ENCODE results near the gene MUC6. TPM values are rescaled to one million over a fixed set of nuclear protein-coding genes. Genes with fewer than 3 reads are reported as not detected.

Gene MUC6
- total RNA-seq, 2 donors from 2014 or later = 13.1 TPM; not detected in 1

GRCh38 chr11:1030556-1030955 lies 6.0 kb downstream of the MUC6 start:
- no peak for DNase-seq (ENCODE audit: low spot score)
- ATAC-seq (ENCODE audit: insufficient number of reproducible peaks, low FRiP score, low read depth) = no peak
- Histone ChIP-seq H3K9me3 (no peaks in the 10 kb centered on the region), H3K4me1 (ENCODE audit: control insufficient read depth in 1 of 2, low read depth in 2 of 2) (peaks cover 0 to 17% of the 10 kb centered on the region in 2 donors), H3K4me3 (no peak overlapping the region), H3K36me3 (no peaks in the 10 kb centered on the region), H3K27ac (no peak overlapping the region), H3K27me3 (replicated peaks; ENCODE audit: insufficient read depth) (no peaks in the 10 kb centered on the region)
- TF ChIP-seq, protein P1, sequence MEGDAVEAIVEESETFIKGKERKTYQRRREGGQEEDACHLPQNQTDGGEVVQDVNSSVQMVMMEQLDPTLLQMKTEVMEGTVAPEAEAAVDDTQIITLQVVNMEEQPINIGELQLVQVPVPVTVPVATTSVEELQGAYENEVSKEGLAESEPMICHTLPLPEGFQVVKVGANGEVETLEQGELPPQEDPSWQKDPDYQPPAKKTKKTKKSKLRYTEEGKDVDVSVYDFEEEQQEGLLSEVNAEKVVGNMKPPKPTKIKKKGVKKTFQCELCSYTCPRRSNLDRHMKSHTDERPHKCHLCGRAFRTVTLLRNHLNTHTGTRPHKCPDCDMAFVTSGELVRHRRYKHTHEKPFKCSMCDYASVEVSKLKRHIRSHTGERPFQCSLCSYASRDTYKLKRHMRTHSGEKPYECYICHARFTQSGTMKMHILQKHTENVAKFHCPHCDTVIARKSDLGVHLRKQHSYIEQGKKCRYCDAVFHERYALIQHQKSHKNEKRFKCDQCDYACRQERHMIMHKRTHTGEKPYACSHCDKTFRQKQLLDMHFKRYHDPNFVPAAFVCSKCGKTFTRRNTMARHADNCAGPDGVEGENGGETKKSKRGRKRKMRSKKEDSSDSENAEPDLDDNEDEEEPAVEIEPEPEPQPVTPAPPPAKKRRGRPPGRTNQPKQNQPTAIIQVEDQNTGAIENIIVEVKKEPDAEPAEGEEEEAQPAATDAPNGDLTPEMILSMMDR (IDR thresholded peaks at IDR 0.05) = no peak

GRCh38 chr11:1030086-1030485 lies 6.4 kb downstream of the MUC6 start:
- Histone ChIP-seq H3K27me3 (replicated peaks; ENCODE audit: insufficient read depth) (no peaks in the 10 kb centered on the region), H3K4me1 (ENCODE audit: control insufficient read depth in 1 of 2, low read depth in 2 of 2) (peaks cover 0 to 16% of the 10 kb centered on the region in 2 donors), H3K9me3 (no peaks in the 10 kb centered on the region)

DNA sequence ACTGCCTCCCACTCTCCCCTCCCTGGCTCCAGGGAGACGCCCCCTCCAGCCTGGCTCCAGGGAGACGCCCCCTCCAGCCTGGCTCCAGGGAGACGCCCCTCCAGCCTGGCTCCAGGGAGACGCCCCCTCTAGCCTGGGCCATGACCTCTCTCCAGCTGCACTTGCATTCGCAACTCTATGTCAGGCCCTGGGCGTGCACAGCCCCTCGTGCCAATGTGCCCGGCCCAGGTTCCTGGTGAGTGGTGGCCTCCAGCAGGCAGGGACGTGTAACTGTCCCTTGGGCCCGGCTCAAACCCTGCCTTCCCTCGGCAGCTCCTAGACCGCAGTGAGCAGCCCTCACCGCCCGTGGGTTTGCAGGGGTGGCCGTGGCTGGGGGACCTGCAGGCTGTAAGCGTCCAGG lies 6.9 kb downstream of the MUC6 start:
- no peak overlapping the region for H3K4me3 ChIP-seq
- H3K36me3 ChIP-seq = no peaks in the 10 kb centered on the region
- DNase-seq (ENCODE audit: low spot score) = no peak
- H3K27ac ChIP-seq = no peak overlapping the region
- no peaks in the 10 kb centered on the region for H3K9me3 ChIP-seq
- H3K4me1 ChIP-seq (ENCODE audit: control insufficient read depth in 1 of 2, low read depth in 2 of 2) = peaks cover 0 to 12% of the 10 kb centered on the region in 2 donors
- no peaks in the 10 kb centered on the region for H3K27me3 ChIP-seq (replicated peaks; ENCODE audit: insufficient read depth)
- ATAC-seq (ENCODE audit: insufficient number of reproducible peaks, low FRiP score, low read depth) = no peak
- TF ChIP-seq, protein P1 (IDR thresholded peaks at IDR 0.05) = no peak

More at GRCh38 chr11:1030086-1030485, 6.4 kb downstream of the MUC6 start:
- no peak for ATAC-seq (ENCODE audit: insufficient number of reproducible peaks, low FRiP score, low read depth)
- TF ChIP-seq, protein P1 (IDR thresholded peaks at IDR 0.05) = no peak
- no peak for DNase-seq (ENCODE audit: low spot score)
- H3K4me3 ChIP-seq = no peak overlapping the region
- no peaks in the 10 kb centered on the region for H3K36me3 ChIP-seq
- H3K27ac ChIP-seq = no peak overlapping the region

DNA sequence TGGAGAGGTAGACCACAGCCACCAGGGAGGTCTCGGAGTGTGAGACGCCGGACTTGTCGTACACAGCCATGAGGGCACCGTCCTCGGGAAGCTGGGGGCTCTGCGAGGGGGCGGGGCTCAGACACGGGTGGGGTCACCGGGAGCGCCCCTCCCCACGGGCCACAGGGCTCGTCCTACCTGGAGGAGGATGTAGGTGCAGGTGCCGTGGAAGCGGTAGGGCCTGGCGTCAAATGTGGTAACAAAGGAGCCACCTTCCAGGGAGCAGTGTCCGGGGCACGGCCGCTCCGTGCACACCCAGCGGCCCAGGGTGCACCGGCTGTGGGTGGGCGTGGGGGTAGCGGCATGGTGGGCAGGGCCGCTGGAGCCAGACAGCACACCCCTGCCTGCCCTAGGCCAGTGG lies 7.5 kb downstream of the MUC6 start:
- ATAC-seq (ENCODE audit: insufficient number of reproducible peaks, low FRiP score, low read depth) (no peak), DNase-seq (ENCODE audit: low spot score) (no peak)
- Histone ChIP-seq H3K4me3 (no peak overlapping the region), H3K27me3 (replicated peaks; ENCODE audit: insufficient read depth) (no peaks in the 10 kb centered on the region), H3K36me3 (no peaks in the 10 kb centered on the region), H3K9me3 (no peaks in the 10 kb centered on the region), H3K27ac (no peak overlapping the region), H3K4me1 (ENCODE audit: control insufficient read depth in 1 of 2, low read depth in 2 of 2) (peaks cover 0 to 5% of the 10 kb centered on the region in 2 donors)
- TF ChIP-seq, protein P1 (IDR thresholded peaks at IDR 0.05) = no peak

GRCh38 chr11:1028616-1029015 lies 7.9 kb downstream of the MUC6 start:
- no peaks in the 10 kb centered on the region for H3K9me3 ChIP-seq
- ATAC-seq (ENCODE audit: insufficient number of reproducible peaks, low FRiP score, low read depth) (no peak), DNase-seq (ENCODE audit: low spot score) (no peak)
- TF ChIP-seq, protein P1 (IDR thresholded peaks at IDR 0.05) = no peak
- H3K4me1 ChIP-seq (ENCODE audit: control insufficient read depth in 1 of 2, low read depth in 2 of 2) = peaks cover 0 to 1% of the 10 kb centered on the region in 2 donors
- H3K27ac ChIP-seq = no peak overlapping the region
- no peak overlapping the region for H3K4me3 ChIP-seq
- no peaks in the 10 kb centered on the region for H3K36me3 ChIP-seq
- no peaks in the 10 kb centered on the region for H3K27me3 ChIP-seq (replicated peaks; ENCODE audit: insufficient read depth)
